RWPE2 (cell line): ENCODE data around the gene RSPO1.

Experiments
- ATAC-seq: fragments of 200-7000 bp; cut with Tn5 transposase; 3 replicates; pipeline ENCODE4 v1.9.1; 2021; ENCODE audit warnings: low read depth
- DNase-seq: peaks from one replicate; pipeline ENCODE4 v3.0.0-alpha.2; 2020; ENCODE audit warnings: low spot score
- H3K27ac ChIP-seq: fragments of 450-650 bp; 2 replicates; pipeline ENCODE4 v1.5.1; 2017; ENCODE audit warnings: mild to moderate bottlenecking; ENCODE audit not compliant: poor library complexity, severe bottlenecking
- H3K27me3 ChIP-seq: fragments of 250-450 bp; sonication (Bioruptor Pico); 2 replicates; pipeline ENCODE4 v1.5.1; 2021; ENCODE audit warnings: mild to moderate bottlenecking, moderate library complexity; ENCODE audit not compliant: insufficient read depth, poor library complexity, severe bottlenecking
- H3K36me3 ChIP-seq: fragments of 250-450 bp; sonication (Bioruptor Pico); 2 replicates; pipeline ENCODE4 v1.5.1; 2020; ENCODE audit warnings: low read depth, mild to moderate bottlenecking, moderate library complexity
- H3K4me1 ChIP-seq: fragments of 250-450 bp; sonication (Bioruptor Pico); 2 replicates; pipeline ENCODE4 v1.5.1; 2021; ENCODE audit warnings: mild to moderate bottlenecking, moderate library complexity; ENCODE audit not compliant: insufficient read depth, poor library complexity, severe bottlenecking
- H3K4me3 ChIP-seq: fragments of 250-450 bp; sonication (Bioruptor Pico); 2 replicates; pipeline ENCODE4 v1.5.1; 2021; ENCODE audit warnings: mild to moderate bottlenecking, moderate library complexity; ENCODE audit not compliant: severe bottlenecking
- H3K9me3 ChIP-seq: fragments of 250-450 bp; sonication (Bioruptor Pico); 2 replicates; pipeline ENCODE4 v1.5.1; 2021; ENCODE audit warnings: mild to moderate bottlenecking, moderate library complexity; ENCODE audit not compliant: severe bottlenecking
- CTCF ChIP-seq: fragments of 450-650 bp; IDR thresholded peaks from one replicate; pipeline ENCODE4 v1.5.1; 2017; ENCODE audit warnings: mild to moderate bottlenecking, moderate library complexity; ENCODE audit not compliant: poor library complexity, severe bottlenecking

Gene RSPO1

GRCh38 chr1:37657620-37658412 lies 23.1 kb upstream of the RSPO1 start:
- TF ChIP-seq CTCF: no peak

GRCh38 chr1:37656881-37657280 lies 22.2 kb upstream of the RSPO1 start:
- Histone ChIP-seq H3K4me3 (no peak overlapping the region), H3K27ac (no peak overlapping the region), H3K27me3 (no peaks in the 10 kb centered on the region), H3K9me3 (no peaks in the 10 kb centered on the region), H3K36me3 (no peaks in the 10 kb centered on the region), H3K4me1 (no peaks in the 10 kb centered on the region)
- no peak for DNase-seq
- no peak for TF ChIP-seq CTCF
- no peak for ATAC-seq

More at GRCh38 chr1:37657620-37658412, 23.1 kb upstream of the RSPO1 start:
- H3K4me1 ChIP-seq: no peaks in the 10 kb centered on the region
- ATAC-seq (no peak), DNase-seq (no peak)
- no peak overlapping the region for H3K4me3 ChIP-seq
- H3K27ac ChIP-seq: no peak overlapping the region
- no peaks in the 10 kb centered on the region for H3K36me3 ChIP-seq
- no peaks in the 10 kb centered on the region for H3K9me3 ChIP-seq
- H3K27me3 ChIP-seq: no peaks in the 10 kb centered on the region

- H3K4me1 ChIP-seq: no peaks in the 10 kb centered on the region
- DNase-seq (no peak), ATAC-seq (no peak)
- no peaks in the 10 kb centered on the region for H3K36me3 ChIP-seq
- no peak overlapping the region for H3K4me3 ChIP-seq
- no peak for TF ChIP-seq CTCF
- no peaks in the 10 kb centered on the region for H3K27me3 ChIP-seq
- H3K27ac ChIP-seq: no peak overlapping the region
- H3K9me3 ChIP-seq: no peaks in the 10 kb centered on the region
Measured at GRCh38 chr1:37656026-37656425, 21.3 kb upstream of the RSPO1 start.

- H3K4me1 ChIP-seq: no peaks in the 10 kb centered on the region
- DNase-seq (no peak), ATAC-seq (no peak)
- H3K27me3 ChIP-seq: no peaks in the 10 kb centered on the region
- no peaks in the 10 kb centered on the region for H3K36me3 ChIP-seq
- no peaks in the 10 kb centered on the region for H3K9me3 ChIP-seq
- no peak overlapping the region for H3K27ac ChIP-seq
- no peak overlapping the region for H3K4me3 ChIP-seq
- no peak for TF ChIP-seq CTCF
Measured at GRCh38 chr1:37655274-37655673, 20.6 kb upstream of the RSPO1 start.

GRCh38 chr1:37653906-37654305 lies 19.2 kb upstream of the RSPO1 start:
- no peaks in the 10 kb centered on the region for H3K27me3 ChIP-seq
- H3K4me3 ChIP-seq: no peak overlapping the region
- no peak overlapping the region for H3K27ac ChIP-seq
- H3K36me3 ChIP-seq: no peaks in the 10 kb centered on the region
- H3K9me3 ChIP-seq: no peaks in the 10 kb centered on the region
- ATAC-seq (no peak), DNase-seq (no peak)
- no peak for TF ChIP-seq CTCF
- no peaks in the 10 kb centered on the region for H3K4me1 ChIP-seq
